22Rv1 (cell line): Measurements from ENCODE around the gene TBX3.

Experiments
- ZFX ChIP-seq: fragments of 450-650 bp; IDR thresholded peaks from 2 replicates; pipeline ENCODE4 v1.6.1; 2017; ENCODE audit warnings: antibody characterized with exemption, borderline replicate concordance
- TF ChIP-seq, protein P1 (sequence below): fragments of 450-650 bp; IDR thresholded peaks from 2 replicates; pipeline ENCODE4 v1.5.1; 2017; ENCODE audit warnings: mild to moderate bottlenecking

GRCh38 chr12:114686773-114687500 lies 3.0 kb upstream of the TBX3 start:
- TF ChIP-seq, protein P1, sequence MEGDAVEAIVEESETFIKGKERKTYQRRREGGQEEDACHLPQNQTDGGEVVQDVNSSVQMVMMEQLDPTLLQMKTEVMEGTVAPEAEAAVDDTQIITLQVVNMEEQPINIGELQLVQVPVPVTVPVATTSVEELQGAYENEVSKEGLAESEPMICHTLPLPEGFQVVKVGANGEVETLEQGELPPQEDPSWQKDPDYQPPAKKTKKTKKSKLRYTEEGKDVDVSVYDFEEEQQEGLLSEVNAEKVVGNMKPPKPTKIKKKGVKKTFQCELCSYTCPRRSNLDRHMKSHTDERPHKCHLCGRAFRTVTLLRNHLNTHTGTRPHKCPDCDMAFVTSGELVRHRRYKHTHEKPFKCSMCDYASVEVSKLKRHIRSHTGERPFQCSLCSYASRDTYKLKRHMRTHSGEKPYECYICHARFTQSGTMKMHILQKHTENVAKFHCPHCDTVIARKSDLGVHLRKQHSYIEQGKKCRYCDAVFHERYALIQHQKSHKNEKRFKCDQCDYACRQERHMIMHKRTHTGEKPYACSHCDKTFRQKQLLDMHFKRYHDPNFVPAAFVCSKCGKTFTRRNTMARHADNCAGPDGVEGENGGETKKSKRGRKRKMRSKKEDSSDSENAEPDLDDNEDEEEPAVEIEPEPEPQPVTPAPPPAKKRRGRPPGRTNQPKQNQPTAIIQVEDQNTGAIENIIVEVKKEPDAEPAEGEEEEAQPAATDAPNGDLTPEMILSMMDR, result no peak
- TF ChIP-seq ZFX, result no peak
